Measurements from ENCODE around the gene TDRKH. TPM values are rescaled to one million over a fixed set of nuclear protein-coding genes. Genes with fewer than 3 reads are reported as not detected.
A peak's percentile ranks its signal among the peaks of the same experiment; 100 is the strongest.

The TDRKH gene
- total RNA-seq, 4 donors from 2014 or later, result 1.2 to 5.0 (median 3.6) TPM

- H3K27me3 ChIP-seq, result no peaks in the 10 kb centered on the region
- no peaks in the 10 kb centered on the region for H3K9me3 ChIP-seq
- H3K36me3 ChIP-seq, result no peaks in the 10 kb centered on the region
- H3K4me1 ChIP-seq, result peaks cover 0 to 11% (median 0%) of the 10 kb centered on the region in 4 donors
- DNase-seq, result no peak
- no peak for TF ChIP-seq POLR2A (IDR thresholded peaks at IDR 0.05)
- no peak for TF ChIP-seq CTCF (IDR thresholded peaks at IDR 0.05)
- peak overlapping the region in 1 of 4 donors; percentile 19 for H3K27ac ChIP-seq
- no peak overlapping the region for H3K4me3 ChIP-seq
These were observed 32.1 kb upstream of the TDRKH start for GRCh38 chr1:151822404-151822803.

- TF ChIP-seq POLR2A (IDR thresholded peaks at IDR 0.05) (no peak), CTCF (IDR thresholded peaks at IDR 0.05) (no peak)
- DNase-seq, result no peak
- no peaks in the 10 kb centered on the region for H3K27me3 ChIP-seq
- peaks cover 0 to 5% (median 0%) of the 10 kb centered on the region in 4 donors for H3K4me1 ChIP-seq
- no peaks in the 10 kb centered on the region for H3K9me3 ChIP-seq
- no peak overlapping the region for H3K4me3 ChIP-seq
- peaks cover 0 to 2% (median 0%) of the 10 kb centered on the region in 3 donors for H3K36me3 ChIP-seq
- H3K27ac ChIP-seq, result no peak overlapping the region
These were observed 30.6 kb upstream of the TDRKH start for GRCh38 chr1:151820940-151821339.

GRCh38 chr1:151819976-151820623, 29.8 kb upstream of the TDRKH start:
- no peak overlapping the region for H3K4me3 ChIP-seq
- no peaks in the 10 kb centered on the region for H3K27me3 ChIP-seq
- no peaks in the 10 kb centered on the region for H3K9me3 ChIP-seq
- H3K36me3 ChIP-seq, result peaks cover 0 to 6% (median 0%) of the 10 kb centered on the region in 3 donors
- H3K4me1 ChIP-seq, result no peaks in the 10 kb centered on the region
- no peak overlapping the region for H3K27ac ChIP-seq
- DNase-seq, result peak in 1 of 3 donors; percentile 9
- TF ChIP-seq CTCF (IDR thresholded peaks at IDR 0.05) (no peak), POLR2A (IDR thresholded peaks at IDR 0.05) (no peak)

GRCh38 chr1:151819227-151819835, 29.0 kb upstream of the TDRKH start:
- H3K4me3 ChIP-seq, result no peak overlapping the region
- no peaks in the 10 kb centered on the region for H3K4me1 ChIP-seq
- peak in 1 of 3 donors; percentile 15 for DNase-seq
- TF ChIP-seq POLR2A (IDR thresholded peaks at IDR 0.05) (no peak), CTCF (IDR thresholded peaks at IDR 0.05) (no peak)
- peaks cover 0 to 11% (median 0%) of the 10 kb centered on the region in 3 donors for H3K36me3 ChIP-seq
- no peaks in the 10 kb centered on the region for H3K27me3 ChIP-seq
- no peak overlapping the region for H3K27ac ChIP-seq
- no peaks in the 10 kb centered on the region for H3K9me3 ChIP-seq

GRCh38 chr1:151817353-151817730, 27.0 kb upstream of the TDRKH start:
- H3K27ac ChIP-seq, result no peak overlapping the region
- DNase-seq, result no peak
- H3K36me3 ChIP-seq, result peaks cover 0 to 18% (median 0%) of the 10 kb centered on the region in 3 donors
- no peaks in the 10 kb centered on the region for H3K9me3 ChIP-seq
- H3K27me3 ChIP-seq, result no peaks in the 10 kb centered on the region
- H3K4me3 ChIP-seq, result no peak overlapping the region
- H3K4me1 ChIP-seq, result no peaks in the 10 kb centered on the region
- TF ChIP-seq POLR2A (IDR thresholded peaks at IDR 0.05), result no peak
- no peak for TF ChIP-seq CTCF (IDR thresholded peaks at IDR 0.05)
